Urothelium cell line (cell line): Measurements from ENCODE around the gene PCP4.
A peak's percentile ranks its signal among the peaks of the same experiment; 100 is the strongest.
"Not testable (repeated sequence)": the region's sequence is repeated elsewhere in the genome, so short reads cannot be mapped to it uniquely, and the experiment has no call there.

Source experiments
- DNase-seq: peaks from one replicate; pipeline ENCODE4 v3.0.0; 2011; ENCODE audit warnings: low spot score, mixed read lengths
- FAIRE-seq: peaks from 2 replicates; lab custom pipeline; 2011; peaks lifted over from hg19 to GRCh38; lab: Jason Lieb, UNC

PCP4 gene

GRCh38 chr21:39863111-39863510 lies 4.1 kb upstream of the PCP4 start:
- FAIRE-seq = no peak
- DNase-seq = peak; percentile 29

- FAIRE-seq (no peak), DNase-seq (no peak)
Measured at GRCh38 chr21:39866093-39866492, 1.1 kb upstream of the PCP4 start.

- DNase-seq (no peak), FAIRE-seq (no peak)
Measured at GRCh38 chr21:39869141-39869818, 2.0 kb downstream of the PCP4 start.

GRCh38 chr21:39873687-39874086 lies 6.4 kb downstream of the PCP4 start:
- no peak for FAIRE-seq
- DNase-seq = no peak

GRCh38 chr21:39874206-39874605 lies 7.0 kb downstream of the PCP4 start:
- no peak for DNase-seq
- FAIRE-seq = no peak

- FAIRE-seq (no peak), DNase-seq (no peak)
Measured at GRCh38 chr21:39874759-39875158, 7.5 kb downstream of the PCP4 start.

DNA sequence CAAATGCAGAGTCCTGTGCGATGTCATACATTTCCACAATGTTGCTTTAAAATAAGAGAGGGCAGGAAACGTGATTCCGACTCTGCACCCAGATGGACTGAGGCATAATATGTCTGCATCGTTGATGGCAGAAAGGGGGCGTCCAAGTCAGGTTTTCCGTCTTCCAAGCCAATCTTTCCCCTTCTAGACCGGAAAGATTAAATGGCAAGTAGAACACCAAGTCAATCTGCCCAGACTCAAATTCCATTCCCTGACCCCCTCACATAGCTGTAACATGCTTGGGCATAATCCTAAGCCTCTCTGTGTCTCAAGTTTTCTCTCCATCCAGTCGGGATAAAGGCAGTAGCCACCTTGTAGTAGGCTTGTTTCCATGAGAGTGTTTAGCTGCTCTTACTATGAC lies 14.4 kb downstream of the PCP4 start:
- DNase-seq (no peak), FAIRE-seq (no peak)

- DNase-seq (no peak), FAIRE-seq (no peak)
Measured at GRCh38 chr21:39882151-39882838, 15.1 kb downstream of the PCP4 start.

GRCh38 chr21:39882839-39883195 lies 15.6 kb downstream of the PCP4 start:
- DNase-seq (no peak), FAIRE-seq (no peak)

GRCh38 chr21:39885119-39885848 lies 18.0 kb downstream of the PCP4 start:
- DNase-seq = no peak
- FAIRE-seq = no peak

GRCh38 chr21:39888848-39889247 lies 21.6 kb downstream of the PCP4 start:
- DNase-seq (no peak), FAIRE-seq (no peak)

DNA sequence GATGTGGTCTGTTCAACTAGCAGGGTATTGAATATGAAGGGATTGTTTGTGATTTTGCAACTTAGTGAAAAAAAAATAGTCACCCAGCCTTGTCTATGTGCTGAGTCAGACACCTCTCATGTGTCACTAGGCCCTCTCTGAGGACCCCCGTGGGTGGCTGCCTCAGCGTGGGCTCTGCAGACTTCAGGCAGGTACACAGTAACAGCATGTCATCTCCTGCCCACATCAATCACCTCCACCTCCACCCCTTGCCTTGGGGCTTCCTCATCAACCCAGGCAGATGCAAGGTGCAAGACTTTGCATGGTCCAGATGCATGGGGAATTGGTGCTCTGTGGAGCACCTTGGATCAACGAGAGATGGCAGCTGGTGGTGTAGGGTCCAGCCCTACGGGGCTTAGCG lies 23.9 kb downstream of the PCP4 start:
- no peak for FAIRE-seq
- no peak for DNase-seq

DNA sequence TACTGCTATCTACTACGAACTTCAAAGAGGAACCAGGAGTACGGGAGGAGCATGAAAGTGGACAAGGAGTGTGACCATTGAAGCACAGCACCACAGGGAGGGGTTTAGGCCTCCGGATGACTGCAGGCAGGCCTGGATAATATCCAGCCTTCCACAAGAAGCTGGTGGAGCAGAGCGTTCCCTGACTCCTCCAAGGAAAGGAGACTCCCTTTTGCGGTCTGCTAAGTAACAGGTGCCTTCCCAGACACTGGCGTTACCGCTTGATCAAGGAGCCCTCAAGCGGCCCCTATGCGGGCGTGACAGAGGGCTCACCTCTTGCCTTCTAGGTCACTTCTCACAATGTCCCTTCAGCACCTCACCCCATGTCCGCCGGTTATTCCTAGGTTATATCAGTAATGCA lies 24.6 kb downstream of the PCP4 start:
- FAIRE-seq, DNase-seq: not testable (repeated sequence)

- no peak for DNase-seq
- FAIRE-seq = no peak
Measured at GRCh38 chr21:39900491-39900890, 33.3 kb downstream of the PCP4 start.

- no peak for DNase-seq
- FAIRE-seq = no peak
Measured at GRCh38 chr21:39900911-39901310, 33.7 kb downstream of the PCP4 start.

GRCh38 chr21:39902986-39903385 lies 35.7 kb downstream of the PCP4 start:
- FAIRE-seq (no peak), DNase-seq (no peak)

- no peak for DNase-seq
- no peak for FAIRE-seq
Measured at GRCh38 chr21:39904457-39904856, 37.2 kb downstream of the PCP4 start.

GRCh38 chr21:39908265-39908923 lies 41.2 kb downstream of the PCP4 start:
- DNase-seq (no peak), FAIRE-seq (no peak)

DNA sequence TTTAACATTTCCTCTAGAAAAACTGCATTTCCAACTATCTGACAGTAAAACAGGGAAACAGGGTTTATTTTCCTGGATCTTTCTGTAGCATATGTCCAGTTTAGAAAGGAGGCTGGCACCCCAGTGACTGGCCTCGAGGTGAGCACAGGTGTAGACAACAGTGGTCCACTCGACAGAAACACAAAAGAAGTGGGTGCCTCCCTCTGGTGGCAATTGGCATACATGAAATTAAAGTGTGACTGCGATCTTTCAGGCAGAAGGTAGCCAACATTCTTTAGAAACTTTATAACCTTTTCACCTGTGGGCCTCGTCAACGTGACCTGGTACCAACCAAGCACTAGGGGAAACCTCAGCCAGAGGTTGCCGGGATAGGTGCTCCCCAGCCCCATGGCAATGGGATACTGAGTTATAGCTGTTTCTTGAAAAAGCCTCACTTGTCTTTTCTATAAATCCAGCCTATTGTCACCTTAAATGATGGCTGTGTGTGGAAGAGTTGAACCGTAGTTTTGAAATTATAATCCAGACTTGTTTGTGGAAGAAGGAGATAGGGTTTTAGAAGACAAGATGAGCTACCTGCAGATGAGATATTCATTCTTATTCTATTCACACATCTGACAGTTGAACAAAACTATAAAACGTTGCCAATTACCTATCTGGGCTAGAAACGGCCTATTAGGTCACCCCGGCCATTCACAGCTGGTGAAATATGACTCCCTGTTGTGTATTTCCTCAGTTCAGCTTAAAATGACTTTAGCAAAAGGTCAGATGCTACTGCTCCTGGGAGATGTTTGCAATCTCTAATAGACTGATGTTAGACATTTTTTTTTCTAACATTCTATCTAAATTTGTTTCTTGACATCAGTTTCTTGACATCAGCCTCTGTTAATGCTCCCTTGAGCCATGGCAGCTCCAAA lies 44.3 kb downstream of the PCP4 start:
- FAIRE-seq (no peak), DNase-seq (no peak)

DNA sequence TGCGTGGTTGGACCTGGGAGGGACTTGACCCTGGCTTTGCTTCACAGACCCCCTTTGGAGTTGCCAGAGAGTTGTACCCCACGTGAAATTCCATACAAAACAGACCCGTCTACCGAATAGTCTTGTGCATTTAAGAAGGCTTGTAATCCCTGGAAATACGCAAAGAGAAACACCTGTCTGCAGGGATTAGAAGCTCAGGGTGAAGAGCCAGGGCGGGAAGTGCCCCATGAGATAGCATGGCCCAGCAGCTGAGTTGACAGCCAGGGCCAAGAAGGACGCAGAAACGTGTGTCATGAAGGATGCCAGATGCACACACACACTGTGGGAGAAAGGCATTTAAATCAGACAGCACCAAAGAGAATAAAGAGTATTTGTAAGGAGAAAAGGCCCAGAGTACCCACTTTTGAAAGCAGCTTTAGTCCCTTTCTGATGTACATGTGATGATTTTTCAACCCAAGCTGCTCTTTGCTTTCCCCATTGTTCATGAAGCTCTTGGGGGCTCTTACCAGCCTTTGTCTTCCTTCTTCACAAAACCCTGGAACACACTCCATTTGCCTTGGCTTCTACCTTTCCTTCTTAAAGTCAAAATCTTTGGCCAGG lies 46.6 kb downstream of the PCP4 start:
- no peak for FAIRE-seq

More for the DNA sequence above, 46.6 kb downstream of the PCP4 start:
- no peak for DNase-seq
